ENCODE data around the gene MOCS1.
A peak's percentile ranks its signal among the peaks of the same experiment; 100 is the strongest.

GRCh38 chr6:39902786-39903465, 31.3 kb downstream of the MOCS1 start:
- TF ChIP-seq CTCF (IDR thresholded peaks at IDR 0.05) (peak in 1 of 12 donors; percentile 14), POLR2A (IDR thresholded peaks at IDR 0.05) (no peak)
